Astrocyte (in vitro differentiated cells and primary cell): ENCODE measurements around the gene GTPBP6. TPM values are rescaled to one million over a fixed set of nuclear protein-coding genes. Genes with fewer than 3 reads are reported as not detected.

Experiments
- DNase-seq: peaks from one replicate; pipeline ENCODE4 v3.0.0-alpha.2; 2010; ENCODE audit warnings: low read depth
- FAIRE-seq: peaks from 2 replicates; lab custom pipeline; 2011; peaks lifted over from hg19 to GRCh38; lab: Jason Lieb, UNC
- H2AFZ ChIP-seq: 2 replicates; pipeline ENCODE4 v1.6.0; 2012; ENCODE audit warnings: low read depth, low read length, inconsistent platforms
- H3K27ac ChIP-seq: 2 replicates; pipeline ENCODE4 v1.5.1; 2011; ENCODE audit warnings: low read depth, low read length, inconsistent platforms
- H3K27me3 ChIP-seq: 2 replicates; pipeline ENCODE4 v1.6.0; 2011; ENCODE audit warnings: low read length, inconsistent platforms; ENCODE audit not compliant: insufficient read depth
- H3K36me3 ChIP-seq: 2 replicates; pipeline ENCODE4 v1.5.1; 2011; ENCODE audit warnings: low read length, inconsistent platforms; ENCODE audit not compliant: insufficient read depth
- H3K4me1 ChIP-seq: 2 replicates; pipeline ENCODE4 v1.5.1; 2011; ENCODE audit warnings: low read length, inconsistent platforms; ENCODE audit not compliant: insufficient read depth
- H3K4me2 ChIP-seq: 2 replicates; pipeline ENCODE4 v1.6.0; 2012; ENCODE audit warnings: low read length, inconsistent platforms
- H3K4me3 ChIP-seq: 2 replicates; pipeline ENCODE4 v1.5.1; 2011; ENCODE audit warnings: low read depth, mild to moderate bottlenecking, low read length, inconsistent platforms; ENCODE audit not compliant: insufficient read depth
- H3K79me2 ChIP-seq: 2 replicates; pipeline ENCODE4 v1.6.0; 2012; ENCODE audit warnings: mild to moderate bottlenecking, low read length, inconsistent platforms; ENCODE audit not compliant: insufficient read depth
- H3K9ac ChIP-seq: 2 replicates; pipeline ENCODE4 v1.6.0; 2012; ENCODE audit warnings: mild to moderate bottlenecking, low read length, inconsistent platforms
- H3K9me3 ChIP-seq: 2 replicates; pipeline ENCODE4 v1.5.1; 2012; ENCODE audit warnings: low read depth, mild to moderate bottlenecking, low read length, inconsistent platforms; ENCODE audit not compliant: insufficient read depth
- H4K20me1 ChIP-seq: 2 replicates; pipeline ENCODE4 v1.6.0; 2012; ENCODE audit warnings: low read length, inconsistent platforms; ENCODE audit not compliant: insufficient read depth
- H3K27ac Mint-ChIP-seq: one replicate; pipeline ENCODE4 v1.8.0; 2021; ENCODE audit warnings: mild to moderate bottlenecking, mixed read lengths; ENCODE audit not compliant: unreplicated experiment
- H3K27me3 Mint-ChIP-seq: one replicate; pipeline ENCODE4 v1.8.0; 2021; ENCODE audit warnings: low read depth, mixed read lengths; ENCODE audit not compliant: unreplicated experiment
- H3K36me3 Mint-ChIP-seq: one replicate; pipeline ENCODE4 v1.8.0; 2021; ENCODE audit warnings: low read depth, mixed read lengths; ENCODE audit not compliant: unreplicated experiment
- H3K4me1 Mint-ChIP-seq: one replicate; pipeline ENCODE4 v1.8.0; 2021; ENCODE audit warnings: low read depth, mixed read lengths; ENCODE audit not compliant: unreplicated experiment
- H3K4me3 Mint-ChIP-seq: one replicate; pipeline ENCODE4 v1.8.0; 2021; ENCODE audit warnings: mild to moderate bottlenecking, moderate library complexity, mixed read lengths; ENCODE audit not compliant: unreplicated experiment
- H3K9me3 Mint-ChIP-seq: one replicate; pipeline ENCODE4 v1.8.0; 2021; ENCODE audit warnings: mild to moderate bottlenecking, mixed read lengths; ENCODE audit not compliant: unreplicated experiment
- EZH2 ChIP-seq: IDR thresholded peaks from 2 replicates; pipeline ENCODE4 v1.6.1; 2012; ENCODE audit warnings: mild to moderate bottlenecking, low read length, inconsistent platforms; ENCODE audit not compliant: insufficient read depth
- total RNA-seq: library from RNA; stranded (reverse); gene quantifications from 2 replicates; pipeline ENCODE4 v1.2.1, GENCODE V29; 2021
- TF ChIP-seq, protein P1 (sequence below): IDR thresholded peaks from 2 replicates; pipeline ENCODE4 v1.5.1; 2011; ENCODE audit warnings: low read depth, mild to moderate bottlenecking, inconsistent platforms, low read length, moderate library complexity; ENCODE audit not compliant: insufficient read depth

Gene GTPBP6
- total RNA-seq, 1 donor from 2014 or later, result 30.5 TPM

- Histone ChIP-seq H3K4me2 (no peak overlapping the region), H2AFZ (no peak overlapping the region), H4K20me1 (no peaks in the 10 kb centered on the region), H3K9me3 (no peaks in the 10 kb centered on the region), H3K27me3 (no peaks in the 10 kb centered on the region), H3K4me1 (no peaks in the 10 kb centered on the region), H3K79me2 (no peaks in the 10 kb centered on the region), H3K9ac (no peak overlapping the region), H3K4me3 (no peak overlapping the region), H3K27ac (no peak overlapping the region), H3K36me3 (no peaks in the 10 kb centered on the region)
- peak overlapping the region; percentile 77 for H3K27ac Mint-ChIP-seq
- no peaks in the 10 kb centered on the region for H3K9me3 Mint-ChIP-seq
- no peak for FAIRE-seq
- peaks cover 27% of the 10 kb centered on the region for H3K36me3 Mint-ChIP-seq
- peaks cover 21% of the 10 kb centered on the region for H3K4me1 Mint-ChIP-seq
- TF ChIP-seq EZH2, result no peak
- TF ChIP-seq, protein P1, sequence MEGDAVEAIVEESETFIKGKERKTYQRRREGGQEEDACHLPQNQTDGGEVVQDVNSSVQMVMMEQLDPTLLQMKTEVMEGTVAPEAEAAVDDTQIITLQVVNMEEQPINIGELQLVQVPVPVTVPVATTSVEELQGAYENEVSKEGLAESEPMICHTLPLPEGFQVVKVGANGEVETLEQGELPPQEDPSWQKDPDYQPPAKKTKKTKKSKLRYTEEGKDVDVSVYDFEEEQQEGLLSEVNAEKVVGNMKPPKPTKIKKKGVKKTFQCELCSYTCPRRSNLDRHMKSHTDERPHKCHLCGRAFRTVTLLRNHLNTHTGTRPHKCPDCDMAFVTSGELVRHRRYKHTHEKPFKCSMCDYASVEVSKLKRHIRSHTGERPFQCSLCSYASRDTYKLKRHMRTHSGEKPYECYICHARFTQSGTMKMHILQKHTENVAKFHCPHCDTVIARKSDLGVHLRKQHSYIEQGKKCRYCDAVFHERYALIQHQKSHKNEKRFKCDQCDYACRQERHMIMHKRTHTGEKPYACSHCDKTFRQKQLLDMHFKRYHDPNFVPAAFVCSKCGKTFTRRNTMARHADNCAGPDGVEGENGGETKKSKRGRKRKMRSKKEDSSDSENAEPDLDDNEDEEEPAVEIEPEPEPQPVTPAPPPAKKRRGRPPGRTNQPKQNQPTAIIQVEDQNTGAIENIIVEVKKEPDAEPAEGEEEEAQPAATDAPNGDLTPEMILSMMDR, result no peak
- DNase-seq, result no peak
- peak overlapping the region; percentile 3 for H3K4me3 Mint-ChIP-seq
- H3K27me3 Mint-ChIP-seq, result no peaks in the 10 kb centered on the region
Measured at GRCh38 chrX:349196-349595, 30.6 kb upstream of the GTPBP6 start.

GRCh38 chrX:348461-349117, 30.0 kb upstream of the GTPBP6 start:
- Histone ChIP-seq H3K4me3 (no peak overlapping the region), H3K36me3 (no peaks in the 10 kb centered on the region), H3K4me2 (no peak overlapping the region), H4K20me1 (no peaks in the 10 kb centered on the region), H2AFZ (no peak overlapping the region), H3K9ac (no peak overlapping the region), H3K9me3 (no peaks in the 10 kb centered on the region), H3K79me2 (no peaks in the 10 kb centered on the region), H3K27ac (no peak overlapping the region), H3K27me3 (no peaks in the 10 kb centered on the region), H3K4me1 (no peaks in the 10 kb centered on the region)
- TF ChIP-seq EZH2, result no peak
- TF ChIP-seq, protein P1, result no peak
- peaks cover 21% of the 10 kb centered on the region for H3K4me1 Mint-ChIP-seq
- FAIRE-seq (no peak), DNase-seq (no peak)
- H3K27ac Mint-ChIP-seq, result peak overlapping the region; percentile 78
- H3K9me3 Mint-ChIP-seq, result no peaks in the 10 kb centered on the region
- H3K36me3 Mint-ChIP-seq, result peaks cover 27% of the 10 kb centered on the region
- no peak overlapping the region for H3K4me3 Mint-ChIP-seq
- H3K27me3 Mint-ChIP-seq, result no peaks in the 10 kb centered on the region
